Measurements from ENCODE around the gene MAP4.

MAP4 gene

GRCh38 chr3:47989981-47990440 lies 26.2 kb downstream of the MAP4 start:
- peak; percentile 99 for ATAC-seq
- no peak for TF ChIP-seq ZNF8 (CRISPR knock-in tag; IDR thresholded peaks at IDR 0.05)
- no peak for TF ChIP-seq TCF4 (CRISPR knock-in tag; IDR thresholded peaks at IDR 0.05; ENCODE audit: borderline replicate concordance)
- no peak for TF ChIP-seq ARNTL (CRISPR knock-in tag; IDR thresholded peaks at IDR 0.05; ENCODE audit: borderline replicate concordance, low read depth)
- no peak for TF ChIP-seq ZFP30 (CRISPR knock-in tag; IDR thresholded peaks at IDR 0.05)
- TF ChIP-seq SNAI2 (CRISPR knock-in tag; IDR thresholded peaks at IDR 0.05): no peak
- no peak for TF ChIP-seq PPARA (CRISPR knock-in tag; IDR thresholded peaks at IDR 0.05; ENCODE audit: borderline replicate concordance)
- no peak for TF ChIP-seq GLIS3 (CRISPR knock-in tag; IDR thresholded peaks at IDR 0.05)
- TF ChIP-seq ZFP3 (CRISPR knock-in tag; IDR thresholded peaks at IDR 0.05): no peak
- TF ChIP-seq ZC3H10 (CRISPR knock-in tag; IDR thresholded peaks at IDR 0.05): no peak
- no peak for TF ChIP-seq ESRRG (CRISPR knock-in tag; IDR thresholded peaks at IDR 0.05)
- no peak for TF ChIP-seq RARB (CRISPR knock-in tag; IDR thresholded peaks at IDR 0.05)
- no peak for TF ChIP-seq CREB5 (CRISPR knock-in tag; IDR thresholded peaks at IDR 0.05; ENCODE audit: low read depth)
- no peak for TF ChIP-seq ZNF70 (CRISPR knock-in tag; IDR thresholded peaks at IDR 0.05)
- no peak for TF ChIP-seq CSDC2 (CRISPR knock-in tag; IDR thresholded peaks at IDR 0.05)
- TF ChIP-seq ISL1 (CRISPR knock-in tag; IDR thresholded peaks at IDR 0.05): no peak
- no peak for TF ChIP-seq TSHZ2 (CRISPR knock-in tag; IDR thresholded peaks at IDR 0.05)
- no peak for TF ChIP-seq POU6F1 (CRISPR knock-in tag; IDR thresholded peaks at IDR 0.05; ENCODE audit: borderline replicate concordance, low read depth)
- TF ChIP-seq OSR1 (CRISPR knock-in tag; IDR thresholded peaks at IDR 0.05): no peak
- TF ChIP-seq PATZ1 (CRISPR knock-in tag; IDR thresholded peaks at IDR 0.05; ENCODE audit: borderline replicate concordance): no peak

- TF ChIP-seq ESRRG (CRISPR knock-in tag; IDR thresholded peaks at IDR 0.05) (peak; percentile 13; the same call in 1 of the 2 replicates), ISL1 (CRISPR knock-in tag; IDR thresholded peaks at IDR 0.05) (peak; percentile 94), ZFP30 (CRISPR knock-in tag; IDR thresholded peaks at IDR 0.05) (no peak), CSRNP3 (CRISPR knock-in tag; IDR thresholded peaks at IDR 0.05) (peak; percentile 67; the same call in 1 of the 2 replicates), TCF4 (CRISPR knock-in tag; IDR thresholded peaks at IDR 0.05; ENCODE audit: borderline replicate concordance) (peak; percentile 58; the same call in 1 of the 2 replicates)
- no peak for ATAC-seq
Measured at GRCh38 chr3:47985381-47985780, 30.8 kb downstream of the MAP4 start.

GRCh38 chr3:47984075-47984728 lies 32.0 kb downstream of the MAP4 start:
- TF ChIP-seq TOX (CRISPR knock-in tag; IDR thresholded peaks at IDR 0.05; ENCODE audit: borderline replicate concordance) (no peak), ARNTL (CRISPR knock-in tag; IDR thresholded peaks at IDR 0.05; ENCODE audit: borderline replicate concordance, low read depth) (no peak), RARB (CRISPR knock-in tag; IDR thresholded peaks at IDR 0.05) (no peak), ISL1 (CRISPR knock-in tag; IDR thresholded peaks at IDR 0.05) (no peak), ZNF8 (CRISPR knock-in tag; IDR thresholded peaks at IDR 0.05) (no peak), SNAI2 (CRISPR knock-in tag; IDR thresholded peaks at IDR 0.05) (no peak), ZFP3 (CRISPR knock-in tag; IDR thresholded peaks at IDR 0.05) (no peak), TCF4 (CRISPR knock-in tag; IDR thresholded peaks at IDR 0.05; ENCODE audit: borderline replicate concordance) (no peak), ZNF70 (CRISPR knock-in tag; IDR thresholded peaks at IDR 0.05) (no peak), BACH2 (CRISPR knock-in tag; IDR thresholded peaks at IDR 0.05; ENCODE audit: borderline replicate concordance) (no peak), OSR1 (CRISPR knock-in tag; IDR thresholded peaks at IDR 0.05) (no peak), ZFP30 (CRISPR knock-in tag; IDR thresholded peaks at IDR 0.05) (no peak), PPARA (CRISPR knock-in tag; IDR thresholded peaks at IDR 0.05; ENCODE audit: borderline replicate concordance) (no peak)
- ATAC-seq: peak; percentile 87
